ENCODE results near the gene NCKIPSD.

NCKIPSD gene

GRCh38 chr3:48678056-48678455 lies 7.7 kb downstream of the NCKIPSD start:
- no peak for DNase-seq

- DNase-seq = no peak
Measured at GRCh38 chr3:48674505-48674904, 11.2 kb downstream of the NCKIPSD start.

- no peak for DNase-seq
Measured at GRCh38 chr3:48672522-48672921, 13.2 kb downstream of the NCKIPSD start.

- no peak for DNase-seq
Measured at GRCh38 chr3:48664929-48665328, 20.8 kb downstream of the NCKIPSD start.

- DNase-seq = no peak
Measured at GRCh38 chr3:48664313-48664644, 21.4 kb downstream of the NCKIPSD start.

GRCh38 chr3:48663489-48664312 lies 22.0 kb downstream of the NCKIPSD start:
- peak; percentile 97 to 98 for DNase-seq

GRCh38 chr3:48662753-48663488 lies 22.8 kb downstream of the NCKIPSD start, which contains the start of gene CELSR3:
Gene CELSR3 (minus strand): TSS chr3:48662886. CDS start chr3:48662634, 252 bp downstream.
- DNase-seq = peak; percentile 73 to 75

- no peak for DNase-seq
Measured at GRCh38 chr3:48662145-48662752, 23.5 kb downstream of the NCKIPSD start.

- peak; percentile 37 to 57 for DNase-seq
Measured at GRCh38 chr3:48661501-48662144, 24.1 kb downstream of the NCKIPSD start.

GRCh38 chr3:48660800-48661400 lies 24.8 kb downstream of the NCKIPSD start:
- DNase-seq = no peak

- DNase-seq = peak in 1 of 2 donors; percentile 19
Measured at GRCh38 chr3:48656841-48657281, 28.9 kb downstream of the NCKIPSD start.

GRCh38 chr3:48656061-48656840 lies 29.5 kb downstream of the NCKIPSD start:
- peak; percentile 75 to 83 for DNase-seq

- DNase-seq = peak in 1 of 2 donors; percentile 18
Measured at GRCh38 chr3:48655606-48656005, 30.1 kb downstream of the NCKIPSD start.

- no peak for DNase-seq
Measured at GRCh38 chr3:48655063-48655462, 30.7 kb downstream of the NCKIPSD start.

- DNase-seq = no peak
Measured at GRCh38 chr3:48652923-48653715, 32.6 kb downstream of the NCKIPSD start.

- no peak for DNase-seq
Measured at GRCh38 chr3:48651771-48652170, 33.9 kb downstream of the NCKIPSD start.

GRCh38 chr3:48650723-48651122 lies 35.0 kb downstream of the NCKIPSD start:
- DNase-seq = no peak

- no peak for DNase-seq
Measured at GRCh38 chr3:48648188-48648850, 37.4 kb downstream of the NCKIPSD start.

- DNase-seq = no peak
Measured at GRCh38 chr3:48647714-48648113, 38.0 kb downstream of the NCKIPSD start.

All from inflammatory macrophage (primary cell).